Spinal cord (tissue), 10 donors: ENCODE results near the gene PIK3C2G. TPM values are rescaled to one million over a fixed set of nuclear protein-coding genes. Genes with fewer than 3 reads are reported as not detected.
A peak's percentile ranks its signal among the peaks of the same experiment; 100 is the strongest.

Experiments used
- DNase-seq, 6 donors: peaks; one replicate each; pipeline versions ENCODE4 v3.0.0 to v3.0.0-alpha.2; 2013 to 2015; ENCODE audit warnings: low spot score in 6 of 6, low read depth in 4 of 6
- H3K27ac ChIP-seq: one replicate; pipeline ENCODE4 v1.5.1; 2013; ENCODE audit warnings: low read depth, low read length, control low read depth
- H3K27me3 ChIP-seq: one replicate; pipeline ENCODE4 v1.6.1; 2013; ENCODE audit warnings: low read length; ENCODE audit not compliant: control insufficient read depth, insufficient read depth
- H3K36me3 ChIP-seq: one replicate; pipeline ENCODE4 v1.6.1; 2013; ENCODE audit warnings: low read length; ENCODE audit not compliant: control insufficient read depth, insufficient read depth
- H3K4me1 ChIP-seq: one replicate; pipeline ENCODE4 v1.6.1; 2013; ENCODE audit warnings: low read length; ENCODE audit not compliant: control insufficient read depth, insufficient read depth
- H3K4me3 ChIP-seq: one replicate; pipeline ENCODE4 v1.5.1; 2013; ENCODE audit warnings: low read depth, low read length, control low read depth
- H3K9me3 ChIP-seq: one replicate; pipeline ENCODE4 v1.6.1; 2013; ENCODE audit warnings: low read length; ENCODE audit not compliant: control insufficient read depth, insufficient read depth
- WGBS: methylation state at CpG from one replicate; pipeline ENCODE4 v1.1.5; 2013; ENCODE audit warnings: missing lambda C conversion rate; ENCODE audit not compliant: insufficient coverage; 5-methylcytosine and 5-hydroxymethylcytosine counted together
- polyA plus RNA-seq, 2 donors: library from polyadenylated mRNA; unstranded; fragments of 120-200 nt; gene quantifications; one replicate each; pipeline ENCODE4 v1.2.1, GENCODE V29; 2013; ENCODE audit not compliant: insufficient read length in 2 of 2
- total RNA-seq, 2 donors: library from RNA; depleted of rRNA in 1 of 2; stranded (reverse); fragments of 120-200 nt in 1 of 2; fragments of >200 nt in 1 of 2; gene quantifications; one replicate each; pipeline versions ENCODE4 v1.2.3 to v1.2.4, GENCODE V29; 2013 to 2014
- donor health status: healthy.

The PIK3C2G gene
- total and polyA plus RNA-seq, 4 donors = 0.14 to 0.40 (median 0.19) TPM

GRCh38 chr12:18361433-18361832, 100.1 kb downstream of the PIK3C2G start:
- Histone ChIP-seq H3K27ac (no peak overlapping the region), H3K27me3 (no peaks in the 10 kb centered on the region), H3K36me3 (no peaks in the 10 kb centered on the region), H3K4me3 (no peak overlapping the region), H3K4me1 (no peaks in the 10 kb centered on the region), H3K9me3 (no peaks in the 10 kb centered on the region)
- DNase-seq = peak in 1 of 6 donors; percentile 36

GRCh38 chr12:18363321-18363720, 102.0 kb downstream of the PIK3C2G start:
- 53% methylated on average over 1 of the region's 2 CpGs for WGBS
- peak in 1 of 6 donors; percentile 44 for DNase-seq
- H3K4me3 ChIP-seq = no peak overlapping the region
- no peaks in the 10 kb centered on the region for H3K27me3 ChIP-seq
- no peak overlapping the region for H3K27ac ChIP-seq
- no peaks in the 10 kb centered on the region for H3K36me3 ChIP-seq
- H3K4me1 ChIP-seq = no peaks in the 10 kb centered on the region
- no peaks in the 10 kb centered on the region for H3K9me3 ChIP-seq

GRCh38 chr12:18368594-18368993, 107.3 kb downstream of the PIK3C2G start:
- Histone ChIP-seq H3K4me1 (no peaks in the 10 kb centered on the region), H3K27ac (no peak overlapping the region), H3K36me3 (no peaks in the 10 kb centered on the region), H3K27me3 (no peaks in the 10 kb centered on the region), H3K4me3 (no peak overlapping the region), H3K9me3 (no peaks in the 10 kb centered on the region)
- no peak for DNase-seq
- 90% methylated on average over 2 of the region's 3 CpGs for WGBS

GRCh38 chr12:18373181-18373580, 111.9 kb downstream of the PIK3C2G start:
- Histone ChIP-seq H3K4me3 (no peak overlapping the region), H3K36me3 (no peaks in the 10 kb centered on the region), H3K9me3 (no peaks in the 10 kb centered on the region), H3K27me3 (no peaks in the 10 kb centered on the region), H3K4me1 (no peaks in the 10 kb centered on the region), H3K27ac (no peak overlapping the region)
- DNase-seq = peak in 1 of 6 donors; percentile 17
- WGBS = 63% methylated on average over 2 of the region's 6 CpGs

- Histone ChIP-seq H3K27me3 (no peaks in the 10 kb centered on the region), H3K36me3 (no peaks in the 10 kb centered on the region), H3K27ac (no peak overlapping the region), H3K4me3 (no peak overlapping the region), H3K4me1 (no peaks in the 10 kb centered on the region), H3K9me3 (no peaks in the 10 kb centered on the region)
- DNase-seq = no peak
Observed at GRCh38 chr12:18375131-18375530, 113.8 kb downstream of the PIK3C2G start.

- H3K36me3 ChIP-seq = no peaks in the 10 kb centered on the region
- H3K9me3 ChIP-seq = no peaks in the 10 kb centered on the region
- H3K4me1 ChIP-seq = no peaks in the 10 kb centered on the region
- no peak for DNase-seq
- H3K27me3 ChIP-seq = no peaks in the 10 kb centered on the region
- WGBS = 85% methylated on average over 2 of the region's 2 CpGs
- H3K4me3 ChIP-seq = no peak overlapping the region
- no peak overlapping the region for H3K27ac ChIP-seq
Observed at GRCh38 chr12:18375583-18375982, 114.3 kb downstream of the PIK3C2G start.

- H3K27ac ChIP-seq = peak overlapping the region; percentile 52
- 86% methylated on average over 1 of the region's 4 CpGs for WGBS
- no peaks in the 10 kb centered on the region for H3K27me3 ChIP-seq
- no peaks in the 10 kb centered on the region for H3K36me3 ChIP-seq
- H3K9me3 ChIP-seq = no peaks in the 10 kb centered on the region
- H3K4me1 ChIP-seq = no peaks in the 10 kb centered on the region
- H3K4me3 ChIP-seq = no peak overlapping the region
- no peak for DNase-seq
Observed at GRCh38 chr12:18382236-18382885, 121.0 kb downstream of the PIK3C2G start.

GRCh38 chr12:18383203-18383602, 121.9 kb downstream of the PIK3C2G start:
- peak in 1 of 6 donors; percentile 78 for DNase-seq
- Histone ChIP-seq H3K4me3 (no peak overlapping the region), H3K4me1 (no peaks in the 10 kb centered on the region), H3K36me3 (no peaks in the 10 kb centered on the region), H3K9me3 (no peaks in the 10 kb centered on the region), H3K27ac (peak overlapping the region; percentile 4), H3K27me3 (no peaks in the 10 kb centered on the region)
- WGBS = 100% methylated on average over 1 of the region's 4 CpGs

- Histone ChIP-seq H3K27ac (no peak overlapping the region), H3K36me3 (no peaks in the 10 kb centered on the region), H3K4me1 (no peaks in the 10 kb centered on the region), H3K9me3 (no peaks in the 10 kb centered on the region), H3K27me3 (no peaks in the 10 kb centered on the region), H3K4me3 (no peak overlapping the region)
- 100% methylated on average over 1 of the region's 6 CpGs for WGBS
- DNase-seq = no peak
Observed at GRCh38 chr12:18387706-18388105, 126.4 kb downstream of the PIK3C2G start.

- no peaks in the 10 kb centered on the region for H3K9me3 ChIP-seq
- no peaks in the 10 kb centered on the region for H3K27me3 ChIP-seq
- no peak overlapping the region for H3K27ac ChIP-seq
- no peaks in the 10 kb centered on the region for H3K4me1 ChIP-seq
- no peak for DNase-seq
- H3K4me3 ChIP-seq = no peak overlapping the region
- H3K36me3 ChIP-seq = no peaks in the 10 kb centered on the region
- no CpG with 5 or more reads among the region's 4 CpGs for WGBS
Observed at GRCh38 chr12:18389820-18390219, 128.5 kb downstream of the PIK3C2G start.
